H9 (cell line): ENCODE data around the gene MICOS13. TPM values are rescaled to one million over a fixed set of nuclear protein-coding genes. Genes with fewer than 3 reads are reported as not detected.

Source experiments
- DNase-seq: peaks from one replicate; pipeline ENCODE4 v3.0.0-alpha.2; 2017
- H2AFZ ChIP-seq: one replicate; pipeline ENCODE4 v1.6.1; 2013; ENCODE audit warnings: mild to moderate bottlenecking, low read length, control low read depth, moderate library complexity
- H2AK5ac ChIP-seq: 2 replicates; pipeline ENCODE4 v1.6.1; 2013; ENCODE audit warnings: low read length, control low read depth, mixed read lengths; ENCODE audit not compliant: insufficient read length
- H2BK120ac ChIP-seq: one replicate; pipeline ENCODE4 v1.6.1; 2013; ENCODE audit warnings: low read depth, mild to moderate bottlenecking, low read length, control low read depth, inconsistent platforms; ENCODE audit not compliant: poor library complexity, severe bottlenecking
- H2BK12ac ChIP-seq: 2 replicates; pipeline ENCODE4 v1.6.1; 2013; ENCODE audit warnings: low read length, control low read depth, mixed read lengths, low read depth; ENCODE audit not compliant: insufficient read length
- H2BK15ac ChIP-seq: 2 replicates; pipeline ENCODE4 v1.6.1; 2013; ENCODE audit warnings: low read depth, low read length, control low read depth
- H2BK20ac ChIP-seq: one replicate; pipeline ENCODE4 v1.6.1; 2013; ENCODE audit warnings: low read depth, mild to moderate bottlenecking, low read length, control low read depth, inconsistent platforms; ENCODE audit not compliant: poor library complexity, severe bottlenecking
- H2BK5ac ChIP-seq: 2 replicates; pipeline ENCODE4 v1.6.1; 2013; ENCODE audit warnings: low read length, control low read depth, mixed read lengths; ENCODE audit not compliant: insufficient read length
- H3K14ac ChIP-seq: 2 replicates; pipeline ENCODE4 v1.6.1; 2013; ENCODE audit warnings: low read length, control low read depth; ENCODE audit not compliant: insufficient read depth
- H3K18ac ChIP-seq: 2 replicates; pipeline ENCODE4 v1.6.1; 2013; ENCODE audit warnings: low read depth, mild to moderate bottlenecking, mixed read lengths, low read length, control low read depth; ENCODE audit not compliant: insufficient read length
- H3K23ac ChIP-seq: 2 replicates; pipeline ENCODE4 v1.6.1; 2013; ENCODE audit warnings: low read length, control low read depth, mixed read lengths, low read depth; ENCODE audit not compliant: insufficient read length
- H3K23me2 ChIP-seq: 2 replicates; pipeline ENCODE4 v1.6.1; 2013; ENCODE audit warnings: low read depth, mild to moderate bottlenecking, mixed read lengths, low read length, control low read depth; ENCODE audit not compliant: insufficient read length, poor library complexity, severe bottlenecking
- H3K27ac ChIP-seq: 2 replicates; pipeline ENCODE4 v1.5.1; 2013; ENCODE audit warnings: low read length, control low read depth, mixed read lengths, low read depth; ENCODE audit not compliant: insufficient read length
- H3K27me3 ChIP-seq: 2 replicates; pipeline ENCODE4 v1.6.1; 2013; ENCODE audit warnings: low read length, control low read depth, inconsistent platforms; ENCODE audit not compliant: insufficient read depth
- H3K4ac ChIP-seq: 2 replicates; pipeline ENCODE4 v1.6.1; 2013; ENCODE audit warnings: low read depth, mild to moderate bottlenecking, control low read depth, inconsistent platforms, low read length, moderate library complexity
- H3K4me1 ChIP-seq: 2 replicates; pipeline ENCODE4 v1.6.1; 2013; ENCODE audit warnings: low read length, control low read depth, inconsistent platforms; ENCODE audit not compliant: insufficient read depth
- H3K4me2 ChIP-seq: 2 replicates; pipeline ENCODE4 v1.6.1; 2013; ENCODE audit warnings: low read length, control low read depth, mixed read lengths; ENCODE audit not compliant: insufficient read length, insufficient read depth
- H3K56ac ChIP-seq: 2 replicates; pipeline ENCODE4 v1.6.1; 2013; ENCODE audit warnings: low read depth, mild to moderate bottlenecking, mixed read lengths, low read length, control low read depth; ENCODE audit not compliant: insufficient read length
- H3K79me1 ChIP-seq: 2 replicates; pipeline ENCODE4 v1.6.1; 2013; ENCODE audit warnings: low read depth, mild to moderate bottlenecking, moderate library complexity, low read length, control low read depth, inconsistent platforms; ENCODE audit not compliant: insufficient read depth, poor library complexity, severe bottlenecking
- H3K79me2 ChIP-seq: 2 replicates; pipeline ENCODE4 v1.6.1; 2013; ENCODE audit warnings: low read length, control low read depth, inconsistent platforms; ENCODE audit not compliant: insufficient read depth
- H3K9ac ChIP-seq: 2 replicates; pipeline ENCODE4 v1.6.1; 2013; ENCODE audit warnings: low read length, control low read depth, mixed read lengths; ENCODE audit not compliant: insufficient read length; ENCODE audit errors: extremely low read depth
- H3K9me3 ChIP-seq: one replicate; pipeline ENCODE4 v1.6.1; 2013; ENCODE audit warnings: low read depth, low read length, inconsistent platforms; ENCODE audit not compliant: control insufficient read depth
- H3T11ph ChIP-seq: one replicate; pipeline ENCODE4 v1.6.1; 2013; ENCODE audit warnings: mild to moderate bottlenecking, low read length, control low read depth, inconsistent platforms
- H4K20me1 ChIP-seq: one replicate; pipeline ENCODE4 v1.6.1; 2013; ENCODE audit not compliant: control insufficient read depth, insufficient read length, insufficient read depth
- H4K5ac ChIP-seq: 2 replicates; pipeline ENCODE4 v1.6.1; 2013; ENCODE audit warnings: low read depth, mild to moderate bottlenecking, mixed read lengths, low read length, control low read depth; ENCODE audit not compliant: insufficient read length
- H4K8ac ChIP-seq: replicated peaks from 2 replicates; pipeline ENCODE4 v1.6.1; 2013; ENCODE audit warnings: low read length, control low read depth, mixed read lengths, low read depth; ENCODE audit not compliant: insufficient read length
- H4K91ac ChIP-seq: 2 replicates; pipeline ENCODE4 v1.6.1; 2013; ENCODE audit warnings: low read depth, mild to moderate bottlenecking, moderate library complexity, mixed read lengths, low read length, control low read depth; ENCODE audit not compliant: insufficient read length
- H3K27ac Mint-ChIP-seq, 3 experiments: 2 replicates in 2 of 3; 3 replicates in 1 of 3; pipeline ENCODE4 v1.8.0; 2020 to 2021; ENCODE audit warnings: mixed read lengths in 3 of 3, mild to moderate bottlenecking in 1 of 3, moderate library complexity in 1 of 3
- H3K27me3 Mint-ChIP-seq: 2 replicates; pipeline ENCODE4 v1.8.0; 2021; ENCODE audit warnings: low read depth, mild to moderate bottlenecking, moderate library complexity, mixed read lengths
- H3K36me3 Mint-ChIP-seq, 3 experiments: 2 replicates in 2 of 3; 3 replicates in 1 of 3; pipeline ENCODE4 v1.8.0; 2020 to 2021; ENCODE audit warnings: low read depth in 3 of 3, mixed read lengths in 3 of 3; ENCODE audit not compliant: insufficient read depth in 1 of 3
- H3K4me1 Mint-ChIP-seq, 2 experiments: 2 replicates each; pipeline ENCODE4 v1.8.0; 2020; ENCODE audit warnings: mixed read lengths in 2 of 2
- H3K4me3 Mint-ChIP-seq, 2 experiments: 2 replicates in 1 of 2; 3 replicates in 1 of 2; pipeline ENCODE4 v1.8.0; 2020 to 2021; ENCODE audit warnings: mild to moderate bottlenecking in 2 of 2, mixed read lengths in 2 of 2, moderate library complexity in 1 of 2
- H3K9me3 Mint-ChIP-seq, 2 experiments: 2 replicates in 1 of 2; 3 replicates in 1 of 2; pipeline ENCODE4 v1.8.0; 2020; ENCODE audit warnings: mild to moderate bottlenecking in 2 of 2, mixed read lengths in 2 of 2, moderate library complexity in 1 of 2
- WGBS: extraction: QIAGEN DNeasy Blood & Tissue Kit; methylation state at CpG from one replicate; pipeline ENCODE4 v1.1.7; 2013; ENCODE audit warnings: missing lambda C conversion rate, low lambda C conversion rate, mixed read lengths; ENCODE audit not compliant: insufficient read length; ENCODE audit errors: extremely low coverage; 5-methylcytosine and 5-hydroxymethylcytosine counted together
- total RNA-seq: library from RNA; stranded (reverse); gene quantifications from 2 replicates; pipeline ENCODE4 v1.2.1, GENCODE V29; 2021
- TF ChIP-seq, protein P1 (sequence below): fragments of 200-600 bp; sonication (generic); conservative IDR thresholded peaks from 3 replicates; pipeline ENCODE4 v1.8.0; 2021; ENCODE audit warnings: antibody characterized with exemption, mild to moderate bottlenecking

MICOS13 gene
- total RNA-seq, 1 experiment from 2014 or later = 23.8 TPM

DNA sequence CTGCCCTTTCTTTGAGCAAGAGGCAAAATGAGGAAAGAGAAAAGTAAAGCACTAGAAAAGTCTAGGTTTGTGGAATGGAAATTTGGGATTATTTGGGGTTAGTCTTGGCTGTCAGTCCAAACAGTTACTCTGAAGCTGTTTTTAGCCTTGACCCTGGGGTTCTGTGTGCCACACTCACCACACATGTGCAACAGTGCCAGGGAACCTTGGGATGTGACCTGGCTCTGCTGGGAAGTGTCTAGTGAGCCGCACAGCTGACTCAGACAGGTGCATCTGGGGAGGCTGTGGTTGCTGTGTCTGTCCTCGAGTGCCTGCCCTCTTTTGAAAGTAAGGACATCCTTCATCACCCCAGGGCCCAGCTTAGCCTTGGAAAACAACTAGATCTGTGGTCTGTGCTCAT, 15.8 kb downstream of the MICOS13 start:
- WGBS = no CpG with 5 or more reads among the region's 2 CpGs
- H3K4me2 ChIP-seq = no peak overlapping the region

More for the DNA sequence above, 15.8 kb downstream of the MICOS13 start:
- Histone ChIP-seq H3K23ac (no peak overlapping the region), H2BK15ac (no peak overlapping the region), H2BK12ac (no peak overlapping the region), H3T11ph (no peak overlapping the region), H3K79me2 (no peaks in the 10 kb centered on the region; the same call in 1 of the 2 replicates), H2BK5ac (no peak overlapping the region), H3K9me3 (no peaks in the 10 kb centered on the region), H3K79me1 (no peaks in the 10 kb centered on the region), H2BK120ac (no peak overlapping the region), H2BK20ac (no peak overlapping the region), H3K14ac (no peak overlapping the region), H3K4ac (no peak overlapping the region), H4K91ac (no peak overlapping the region), H3K18ac (no peak overlapping the region), H3K27ac (no peak overlapping the region), H4K20me1 (peaks cover 4% of the 10 kb centered on the region), H2AFZ (no peak overlapping the region), H4K8ac (no peak overlapping the region), H3K23me2 (no peaks in the 10 kb centered on the region), H3K56ac (no peak overlapping the region), H3K27me3 (no peaks in the 10 kb centered on the region), H3K4me1 (no peaks in the 10 kb centered on the region), H3K9ac (no peak overlapping the region), H4K5ac (no peak overlapping the region), H2AK5ac (no peak overlapping the region)
- H3K27ac Mint-ChIP-seq = peak overlapping the region in 1 of 3 experiments; percentile 77; a peak in 1 of 7 replicates
- no peaks in the 10 kb centered on the region for H3K9me3 Mint-ChIP-seq
- TF ChIP-seq, protein P1, sequence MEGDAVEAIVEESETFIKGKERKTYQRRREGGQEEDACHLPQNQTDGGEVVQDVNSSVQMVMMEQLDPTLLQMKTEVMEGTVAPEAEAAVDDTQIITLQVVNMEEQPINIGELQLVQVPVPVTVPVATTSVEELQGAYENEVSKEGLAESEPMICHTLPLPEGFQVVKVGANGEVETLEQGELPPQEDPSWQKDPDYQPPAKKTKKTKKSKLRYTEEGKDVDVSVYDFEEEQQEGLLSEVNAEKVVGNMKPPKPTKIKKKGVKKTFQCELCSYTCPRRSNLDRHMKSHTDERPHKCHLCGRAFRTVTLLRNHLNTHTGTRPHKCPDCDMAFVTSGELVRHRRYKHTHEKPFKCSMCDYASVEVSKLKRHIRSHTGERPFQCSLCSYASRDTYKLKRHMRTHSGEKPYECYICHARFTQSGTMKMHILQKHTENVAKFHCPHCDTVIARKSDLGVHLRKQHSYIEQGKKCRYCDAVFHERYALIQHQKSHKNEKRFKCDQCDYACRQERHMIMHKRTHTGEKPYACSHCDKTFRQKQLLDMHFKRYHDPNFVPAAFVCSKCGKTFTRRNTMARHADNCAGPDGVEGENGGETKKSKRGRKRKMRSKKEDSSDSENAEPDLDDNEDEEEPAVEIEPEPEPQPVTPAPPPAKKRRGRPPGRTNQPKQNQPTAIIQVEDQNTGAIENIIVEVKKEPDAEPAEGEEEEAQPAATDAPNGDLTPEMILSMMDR = no peak
- H3K36me3 Mint-ChIP-seq = peaks cover 48 to 96% (median 85%) of the 10 kb centered on the region in 3 experiments; a peak in 6 of 7 replicates
- no peak for DNase-seq
- no peaks in the 10 kb centered on the region; the same call in 1 of the 2 replicates for H3K27me3 Mint-ChIP-seq
- H3K4me1 Mint-ChIP-seq = peaks cover 7 to 14% of the 10 kb centered on the region in 2 experiments
- H3K4me3 Mint-ChIP-seq = no peak overlapping the region
